Measurements from ENCODE around the gene COPS7B.

The COPS7B gene

GRCh38 chr2:231751042-231751815 lies 35.0 kb upstream of the COPS7B start:
- TF ChIP-seq CTCF (IDR thresholded peaks at IDR 0.05; ENCODE audit: low read depth, low read length), result no peak

GRCh38 chr2:231752061-231752460 lies 34.2 kb upstream of the COPS7B start:
- no peak for TF ChIP-seq CTCF (IDR thresholded peaks at IDR 0.05; ENCODE audit: low read depth, low read length)
- in situ Hi-C loops (cut with HindIII; ENCODE audit: low sequenced_read_pairs), result no loop called here
- no peak overlapping the region for H3K4me3 ChIP-seq (ENCODE audit: low read depth, low read length)
- DNase-seq (ENCODE audit: low read depth, low spot score), result peak; percentile 3

More at GRCh38 chr2:231751042-231751815, 35.0 kb upstream of the COPS7B start:
- in situ Hi-C loops (cut with HindIII; ENCODE audit: low sequenced_read_pairs), result no loop called here
- H3K4me3 ChIP-seq (ENCODE audit: low read depth, low read length), result no peak overlapping the region
- no peak for DNase-seq (ENCODE audit: low read depth, low spot score)

GRCh38 chr2:231761735-231762134 lies 24.5 kb upstream of the COPS7B start:
- H3K4me3 ChIP-seq (ENCODE audit: low read depth, low read length), result no peak overlapping the region
- no peak for DNase-seq (ENCODE audit: low read depth, low spot score)
- no peak for TF ChIP-seq CTCF (IDR thresholded peaks at IDR 0.05; ENCODE audit: low read depth, low read length)
- in situ Hi-C loops (cut with HindIII; ENCODE audit: low sequenced_read_pairs), result no loop called here

GRCh38 chr2:231764124-231764523 lies 22.1 kb upstream of the COPS7B start:
- no peak for TF ChIP-seq CTCF (IDR thresholded peaks at IDR 0.05; ENCODE audit: low read depth, low read length)
- in situ Hi-C loops (cut with HindIII; ENCODE audit: low sequenced_read_pairs), result no loop called here
- H3K4me3 ChIP-seq (ENCODE audit: low read depth, low read length), result no peak overlapping the region
- no peak for DNase-seq (ENCODE audit: low read depth, low spot score)

- H3K4me3 ChIP-seq (ENCODE audit: low read depth, low read length), result no peak overlapping the region
- no peak for DNase-seq (ENCODE audit: low read depth, low spot score)
- no peak for TF ChIP-seq CTCF (IDR thresholded peaks at IDR 0.05; ENCODE audit: low read depth, low read length)
- in situ Hi-C loops (cut with HindIII; ENCODE audit: low sequenced_read_pairs), result no loop called here
Observed at GRCh38 chr2:231764760-231765159, 21.5 kb upstream of the COPS7B start.

GRCh38 chr2:231765496-231765929 lies 20.7 kb upstream of the COPS7B start:
- no peak overlapping the region for H3K4me3 ChIP-seq (ENCODE audit: low read depth, low read length)
- TF ChIP-seq CTCF (IDR thresholded peaks at IDR 0.05; ENCODE audit: low read depth, low read length), result no peak
- in situ Hi-C loops (cut with HindIII; ENCODE audit: low sequenced_read_pairs), result no loop called here
- DNase-seq (ENCODE audit: low read depth, low spot score), result no peak
